NCI-H526 (cell line): ENCODE results near the gene MADCAM1.
"Not testable (repeated sequence)": the region's sequence is repeated elsewhere in the genome, so short reads cannot be mapped to it uniquely, and the experiment has no call there.

ENCODE experiments used
- DNase-seq, 2 experiments: peaks; one replicate each; lab custom pipeline; 2025; lab: John Stamatoyannopoulos, UW

The MADCAM1 gene

DNA sequence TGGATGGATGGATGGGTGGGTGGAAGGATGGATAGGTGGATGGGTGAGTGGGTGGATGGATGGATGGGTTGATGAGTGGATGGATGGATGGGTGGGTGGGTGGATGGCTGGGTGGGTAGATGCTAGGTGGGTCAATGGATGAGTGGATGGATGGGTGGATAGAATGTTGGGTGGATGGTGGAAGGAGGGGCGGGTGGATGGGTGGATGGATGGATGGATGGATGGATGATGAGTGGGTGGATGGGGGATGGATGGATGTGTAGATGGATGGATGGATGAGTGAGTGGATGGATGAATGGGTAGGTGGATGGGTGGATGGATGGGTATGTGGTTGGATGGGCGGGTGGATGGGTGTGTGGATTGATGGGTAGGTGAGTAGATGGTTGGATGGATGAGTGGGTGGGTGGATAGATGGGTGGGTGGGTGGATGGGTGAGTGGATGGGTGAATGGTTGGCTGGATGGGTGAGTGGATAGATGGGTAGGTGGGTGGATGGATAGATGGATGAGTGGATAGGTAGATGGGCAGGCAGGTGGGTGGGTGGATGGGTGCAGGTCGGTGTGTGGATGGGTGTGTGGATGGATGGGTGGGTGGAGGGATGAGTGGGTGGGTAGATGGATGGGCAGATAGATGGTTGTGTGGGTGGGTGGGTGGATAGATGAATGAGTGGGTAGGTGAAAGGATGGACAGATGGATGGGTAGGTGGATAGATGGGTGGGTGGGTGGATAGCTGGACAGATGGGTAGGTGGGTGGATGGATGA is 31.1 kb upstream of the MADCAM1 start:
- no peak for DNase-seq

DNA sequence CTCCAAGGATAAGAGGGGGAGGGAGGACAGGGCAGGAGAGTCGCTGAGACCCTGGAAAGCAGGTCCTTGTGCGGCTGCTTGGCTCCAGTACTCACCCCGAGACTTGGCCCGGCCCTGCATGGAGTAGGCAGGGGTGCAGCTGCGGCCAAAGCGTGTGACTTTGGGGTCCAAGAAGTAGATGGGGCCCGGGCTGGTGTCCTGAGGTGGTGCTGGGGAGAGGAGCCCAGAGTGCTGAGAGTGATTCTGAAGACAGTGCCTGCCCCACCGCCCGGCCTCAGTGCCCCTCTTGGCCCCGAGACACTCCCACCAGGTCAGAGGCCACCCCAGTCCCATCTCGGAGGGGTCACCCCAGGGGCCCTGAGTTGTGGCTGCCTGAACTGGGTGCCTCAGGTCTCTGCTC is 28.7 kb upstream of the MADCAM1 start:
- no peak for DNase-seq

DNA sequence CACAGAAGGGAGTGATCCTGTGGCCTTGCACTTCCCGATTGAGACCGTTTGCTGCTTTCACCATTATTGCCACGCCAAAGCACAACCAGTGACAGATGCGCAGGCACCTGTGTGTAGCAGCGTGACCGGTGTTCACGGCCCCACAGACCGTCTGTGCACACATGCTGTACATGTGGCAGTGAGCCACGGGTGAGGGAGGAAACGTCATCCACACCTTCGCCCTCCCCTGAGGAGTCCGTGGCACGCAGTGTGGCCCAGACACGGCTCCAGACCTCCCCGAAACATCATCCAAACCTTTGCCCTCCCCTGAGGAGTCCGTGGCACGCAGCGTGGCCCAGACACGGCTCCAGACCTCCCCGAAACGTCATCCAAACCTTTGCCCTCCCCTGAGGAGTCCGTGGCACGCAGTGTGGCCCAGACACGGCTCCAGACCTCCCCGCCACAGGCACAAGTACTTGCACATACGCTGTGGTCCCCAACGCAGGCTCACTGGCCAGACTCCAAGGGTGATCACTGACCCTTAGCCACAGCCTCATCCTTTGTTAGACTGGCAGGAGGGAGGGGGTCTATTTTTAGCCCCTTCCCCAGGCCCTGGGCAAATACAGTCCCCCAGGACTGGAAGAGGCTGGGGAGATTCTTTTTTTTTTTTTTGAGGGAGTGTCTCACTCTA is 27.6 kb upstream of the MADCAM1 start:
- DNase-seq: no peak

DNA sequence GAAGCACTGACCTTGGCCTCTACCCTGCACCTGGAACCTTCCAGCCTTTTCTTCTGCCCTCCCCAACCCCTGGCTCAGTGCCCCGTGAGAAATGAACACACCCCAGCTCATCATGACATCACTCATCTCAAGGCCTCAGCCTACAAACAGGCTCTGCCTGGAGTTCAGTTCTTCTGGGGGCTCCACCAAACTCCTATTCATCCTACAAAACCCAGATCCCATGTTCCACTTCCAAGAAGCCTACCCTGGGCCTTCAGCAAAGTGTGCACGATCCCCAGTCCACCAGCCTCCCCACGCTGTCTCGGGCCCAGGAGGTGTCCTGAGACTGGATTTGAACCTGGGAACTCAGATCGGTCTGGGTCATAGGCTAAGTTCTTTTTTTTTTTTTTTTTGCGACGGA is 26.5 kb upstream of the MADCAM1 start:
- no peak for DNase-seq

DNA sequence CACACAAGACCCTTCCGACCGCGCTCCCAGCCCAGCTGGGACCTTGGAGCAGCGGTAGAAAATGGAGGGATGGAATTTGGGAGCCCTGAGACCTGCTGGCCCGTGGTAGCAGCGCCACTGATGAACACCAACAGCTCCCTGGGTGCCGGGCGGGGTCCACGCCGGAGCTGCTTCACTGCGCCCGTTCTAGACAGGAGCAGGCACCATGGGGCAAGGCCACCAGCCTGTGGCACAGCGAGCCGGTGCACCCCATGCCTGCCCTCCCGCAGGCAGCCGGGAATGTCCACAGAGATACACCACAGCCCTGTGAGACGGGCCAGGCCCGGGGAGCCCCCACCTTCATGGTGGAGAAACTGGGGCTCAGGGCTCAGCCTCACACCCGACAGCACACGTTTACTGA is 25.6 kb upstream of the MADCAM1 start:
- DNase-seq: no peak

DNA sequence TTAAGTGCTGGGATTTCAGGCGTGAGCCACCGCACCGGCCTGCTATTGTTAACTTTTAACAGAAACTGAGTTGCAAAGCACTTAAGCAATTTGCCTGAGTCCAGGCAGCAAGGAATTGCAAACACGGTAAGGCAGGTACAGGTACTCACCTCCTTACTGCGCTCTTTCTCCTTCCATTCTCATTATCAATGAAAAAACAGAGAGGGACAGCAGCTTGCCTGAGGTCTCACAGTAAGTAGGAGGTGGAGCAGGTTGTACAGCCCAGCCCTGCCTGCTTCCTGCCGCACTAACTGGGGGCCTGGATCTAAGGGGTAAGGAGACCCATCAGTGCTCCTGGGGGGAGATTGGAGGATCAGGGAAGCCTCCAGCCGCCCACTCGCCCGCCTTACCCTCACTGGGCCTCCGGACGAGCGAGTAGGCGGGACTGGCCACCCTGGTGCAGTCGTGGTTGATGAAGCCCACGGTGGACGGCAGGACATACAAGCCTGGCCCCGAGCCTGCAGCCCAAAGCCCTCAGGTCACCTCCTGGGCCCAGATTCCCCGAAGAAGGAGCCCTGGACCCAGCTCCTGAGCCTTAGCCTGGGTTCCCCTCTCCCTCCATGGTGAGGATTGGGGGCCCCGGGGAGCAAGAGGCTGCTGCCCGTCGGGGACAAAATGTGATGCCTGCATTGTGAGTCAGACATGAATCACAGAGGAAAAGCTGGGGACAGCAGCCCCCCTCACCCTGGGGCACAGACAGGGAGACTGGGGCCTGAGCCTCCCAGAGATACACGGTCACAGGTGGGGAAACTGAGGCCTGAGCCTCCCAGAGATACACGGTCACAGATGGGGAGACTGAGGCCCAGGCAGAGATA is 24.1 kb upstream of the MADCAM1 start:
- no peak for DNase-seq

DNA sequence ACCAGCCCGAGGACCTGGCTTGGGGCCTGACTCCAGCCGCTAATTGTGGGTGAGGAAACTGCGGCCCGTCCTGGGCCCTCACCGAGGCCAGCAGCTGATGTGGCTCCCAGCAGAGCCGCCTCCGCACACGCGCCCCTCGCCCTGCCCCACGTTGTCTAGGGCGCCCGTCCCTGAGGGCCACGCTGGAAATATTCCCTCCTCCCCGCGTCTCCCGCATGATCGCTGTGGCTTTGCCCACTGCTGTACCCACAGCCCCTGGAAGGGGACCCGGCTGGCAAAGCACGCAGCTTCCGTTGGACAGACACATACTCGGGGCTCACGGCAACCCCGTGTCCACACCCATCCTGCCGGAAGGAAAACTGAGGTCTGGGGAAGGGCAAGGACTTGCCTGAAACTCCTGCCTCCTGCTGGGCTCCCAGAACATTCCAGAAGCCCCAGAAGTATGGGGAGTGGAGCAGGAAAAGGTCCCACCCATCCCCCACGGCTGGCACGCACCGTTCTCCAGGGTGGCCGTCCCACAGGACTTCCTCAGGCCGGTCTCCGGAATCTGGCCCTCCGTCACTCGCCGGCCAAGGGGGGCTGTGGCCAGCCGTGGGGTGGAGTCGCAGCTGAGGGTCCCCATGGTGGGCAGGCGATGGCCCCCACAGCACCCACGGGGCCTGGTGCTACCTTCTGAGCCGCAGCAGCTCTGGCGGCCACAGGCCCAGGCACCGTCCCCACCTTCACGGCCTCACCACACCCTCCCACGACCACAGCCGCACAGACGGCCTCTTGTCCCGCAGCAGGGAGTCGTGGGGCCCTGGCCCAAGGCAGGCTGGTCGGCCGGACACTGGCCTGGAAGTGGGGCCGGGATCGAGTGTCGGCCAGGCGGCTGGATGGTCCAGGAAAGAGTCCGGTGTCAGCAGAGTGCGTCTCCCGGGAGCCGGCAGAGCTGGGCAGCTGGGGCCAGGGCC is 21.9 kb upstream of the MADCAM1 start:
- no peak for DNase-seq

DNA sequence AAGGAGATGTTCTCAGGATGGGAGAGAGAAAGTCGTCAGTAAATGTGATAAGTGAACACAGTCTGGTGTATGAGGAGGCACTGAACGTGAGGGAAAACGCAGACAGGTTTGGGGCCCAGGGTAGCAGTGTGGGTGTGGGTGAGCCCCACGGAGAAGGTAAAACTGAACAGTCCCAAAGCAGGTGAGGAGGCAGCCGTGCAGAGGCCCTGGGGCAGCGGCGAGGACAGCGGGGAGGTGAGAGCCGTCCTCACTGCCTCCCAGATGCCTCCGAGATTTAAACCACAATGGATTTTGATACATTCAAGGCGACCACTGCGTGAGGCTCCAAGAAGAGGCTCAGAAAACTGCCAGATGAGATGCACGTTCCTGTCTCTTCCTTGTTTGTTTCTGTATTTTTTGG is 20.9 kb upstream of the MADCAM1 start:
- no peak for DNase-seq

DNA sequence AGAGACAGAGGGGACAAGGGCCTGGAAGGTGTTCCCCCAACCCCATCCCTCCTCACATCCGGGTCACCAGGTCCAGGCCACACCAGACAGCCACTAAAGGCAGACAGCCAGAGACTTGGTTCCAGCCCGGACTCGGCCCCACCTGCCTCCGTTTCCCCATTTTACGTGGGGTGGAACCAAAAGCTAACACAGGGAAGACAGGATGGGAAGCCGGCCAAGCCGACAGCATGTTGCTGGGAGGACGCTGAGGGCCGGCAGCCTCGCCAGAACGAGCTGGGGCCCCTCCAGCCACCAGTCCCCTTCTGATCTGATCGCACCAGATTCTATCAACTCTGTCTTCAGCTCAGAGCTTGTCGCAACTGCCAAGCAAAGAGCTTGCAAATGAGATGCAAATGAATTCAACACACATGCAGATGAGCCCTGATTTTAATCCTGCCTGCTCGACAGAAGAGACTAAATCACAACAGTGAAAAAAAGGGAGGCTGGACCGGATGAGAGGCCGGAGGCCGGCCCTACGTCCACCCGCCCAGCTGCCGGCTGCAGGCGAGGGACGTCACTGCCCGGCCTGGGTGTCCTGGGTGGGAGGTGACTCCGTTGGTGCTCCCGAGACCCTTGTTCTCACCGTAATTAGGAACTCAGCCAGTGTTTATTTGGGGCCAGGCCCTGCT is 17.9 kb upstream of the MADCAM1 start:
- peak; percentile 71 to 88 for DNase-seq

DNA sequence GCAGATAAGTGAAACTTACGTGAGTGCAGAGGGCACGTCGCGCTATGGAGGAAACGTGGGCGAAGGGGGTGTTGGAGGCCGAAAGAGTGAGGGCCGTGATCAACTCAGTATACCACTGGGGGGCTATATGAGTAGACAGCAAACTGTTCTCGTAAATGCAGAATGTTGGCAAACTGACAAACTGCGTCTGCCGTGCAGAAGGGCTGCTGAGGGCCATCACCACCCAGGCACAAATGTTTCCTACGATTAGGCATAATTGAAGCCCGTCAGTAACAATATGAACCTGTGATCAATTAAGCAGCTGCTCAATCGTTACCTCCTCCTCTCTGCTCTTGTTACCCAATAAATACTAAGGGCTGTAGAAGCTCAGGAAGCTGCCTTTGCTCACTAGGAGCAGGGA is 17.3 kb upstream of the MADCAM1 start:
- DNase-seq: no peak

DNA sequence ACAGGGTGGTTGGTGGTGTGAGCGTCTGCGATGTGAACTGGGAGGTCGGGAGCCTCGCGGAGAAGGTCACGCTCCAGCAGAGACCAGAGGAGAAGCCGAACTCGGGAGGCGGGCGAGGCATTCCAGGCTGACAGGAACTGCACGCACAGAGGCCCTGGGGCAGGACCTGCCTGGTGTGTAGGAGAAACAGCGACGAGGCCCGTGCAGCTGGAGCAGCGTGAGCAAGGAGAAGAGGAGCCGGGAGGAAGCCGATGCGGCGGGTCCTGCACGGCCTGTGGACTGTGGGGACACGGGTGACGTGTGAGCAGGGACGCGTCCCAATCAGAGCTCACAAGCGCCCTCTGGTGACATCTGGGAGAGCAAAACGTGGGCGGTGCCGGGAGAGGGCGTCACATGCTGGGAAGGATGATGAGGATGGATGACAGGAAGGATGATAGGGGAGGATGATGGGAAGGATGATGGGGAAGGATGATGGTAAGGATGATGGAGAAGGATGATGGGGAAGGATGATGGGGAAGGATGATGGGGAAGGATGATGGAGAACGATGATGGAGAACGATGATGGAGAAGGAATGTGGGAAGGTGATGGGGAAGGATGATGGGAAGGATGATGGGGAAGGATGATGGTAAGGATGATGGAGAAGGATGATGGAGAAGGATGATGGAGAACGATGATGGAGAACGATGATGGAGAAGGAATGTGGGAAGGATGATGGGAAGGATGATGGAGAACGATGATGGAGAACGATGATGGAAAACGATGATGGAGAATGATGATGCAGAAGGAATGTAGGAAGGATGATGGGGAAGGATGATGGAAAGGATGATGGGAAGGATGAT is 16.1 kb upstream of the MADCAM1 start:
- DNase-seq: peak; percentile 32 to 74

DNA sequence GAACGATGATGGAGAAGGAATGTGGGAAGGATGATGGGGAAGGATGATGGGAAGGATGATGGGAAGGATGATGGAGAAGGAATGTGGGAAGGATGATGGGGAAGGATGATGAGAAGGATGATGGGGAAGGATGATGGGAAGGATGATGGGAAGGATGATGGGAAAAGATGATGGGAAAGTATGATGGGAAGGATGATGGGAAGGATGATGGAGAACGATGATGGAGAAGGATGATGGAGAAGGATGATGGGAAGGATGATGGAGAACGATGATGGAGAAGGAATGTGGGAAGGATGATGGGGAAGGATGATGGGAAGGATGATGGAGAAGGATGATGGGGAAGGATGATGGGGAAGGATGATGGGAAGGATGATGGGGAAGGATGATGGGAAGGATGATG is 15.2 kb upstream of the MADCAM1 start:
- not testable (repeated sequence) for DNase-seq

DNA sequence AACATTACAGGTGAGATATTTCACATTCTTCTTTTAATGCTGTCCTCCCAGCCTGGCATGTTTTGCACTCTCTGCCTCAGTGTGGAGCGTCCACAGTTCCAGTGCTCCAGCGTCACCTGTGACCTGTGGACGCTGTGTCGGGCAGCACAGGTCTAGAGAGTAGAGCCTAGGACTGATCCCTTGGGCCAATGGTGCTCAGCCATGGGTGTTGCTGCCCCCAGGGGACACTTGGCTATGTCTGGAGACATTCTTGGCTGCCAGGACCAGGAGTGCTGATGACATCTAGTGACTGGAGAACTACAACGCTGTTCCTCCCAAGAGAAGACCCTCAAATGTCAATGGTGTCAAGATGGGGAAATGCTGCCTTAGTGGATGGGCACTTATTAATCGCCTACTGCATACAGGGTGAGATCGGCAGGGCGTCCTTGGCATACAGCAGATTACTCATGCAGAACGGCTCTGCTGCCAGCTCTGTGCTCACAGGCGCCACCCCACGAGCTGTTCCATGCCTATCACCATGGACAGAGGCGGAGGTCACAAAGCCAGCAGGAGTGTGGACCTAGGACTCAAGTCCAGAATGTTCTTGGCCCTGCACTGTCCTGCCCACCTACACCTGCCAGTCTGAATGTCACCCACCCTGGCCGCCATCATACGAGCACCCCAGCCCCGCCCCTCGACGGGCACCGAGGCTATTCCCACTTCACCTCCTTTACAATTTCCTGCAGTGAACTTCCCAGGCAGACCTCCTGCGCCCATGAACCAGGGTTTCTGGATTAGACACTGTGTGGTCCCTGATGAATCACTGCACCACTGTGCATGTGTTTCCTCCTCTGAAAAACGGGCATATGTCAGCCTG is 13.9 kb upstream of the MADCAM1 start:
- DNase-seq: no peak

DNA sequence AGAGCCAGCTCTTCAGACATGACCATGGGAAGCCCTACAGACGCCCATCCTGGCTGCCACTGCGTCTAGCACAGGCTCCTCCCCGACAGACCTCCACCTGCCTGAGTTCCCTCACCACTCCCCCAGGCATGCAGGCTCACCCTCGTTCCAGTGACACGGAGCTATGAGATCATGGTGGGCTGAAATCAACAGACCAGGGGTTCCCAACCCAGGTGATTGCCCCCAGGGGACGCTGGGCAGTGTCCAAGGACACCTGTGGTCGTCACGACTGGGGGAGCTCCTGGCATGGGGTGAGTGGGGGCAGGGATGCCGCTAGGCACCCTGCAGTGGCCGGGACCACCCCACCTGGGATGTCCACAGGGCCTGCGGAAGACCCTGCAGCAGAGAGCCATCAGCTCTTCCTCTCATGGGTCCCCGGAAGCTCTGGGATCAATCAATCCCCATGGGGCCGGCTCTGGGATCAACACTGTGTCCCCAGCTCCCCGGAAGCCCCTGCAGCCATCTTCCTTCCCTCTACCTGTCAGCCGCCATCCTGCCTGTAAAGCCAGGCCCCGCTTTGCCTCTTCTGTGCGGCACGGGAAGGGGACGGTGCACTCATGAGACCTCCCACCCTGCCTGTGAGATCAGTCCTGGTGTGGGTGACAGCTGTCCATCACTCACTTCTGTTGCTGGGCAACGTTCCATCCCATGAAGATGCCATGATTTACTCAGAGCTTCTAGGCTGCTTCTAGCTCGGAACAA is 12.8 kb upstream of the MADCAM1 start:
- DNase-seq: no peak

DNA sequence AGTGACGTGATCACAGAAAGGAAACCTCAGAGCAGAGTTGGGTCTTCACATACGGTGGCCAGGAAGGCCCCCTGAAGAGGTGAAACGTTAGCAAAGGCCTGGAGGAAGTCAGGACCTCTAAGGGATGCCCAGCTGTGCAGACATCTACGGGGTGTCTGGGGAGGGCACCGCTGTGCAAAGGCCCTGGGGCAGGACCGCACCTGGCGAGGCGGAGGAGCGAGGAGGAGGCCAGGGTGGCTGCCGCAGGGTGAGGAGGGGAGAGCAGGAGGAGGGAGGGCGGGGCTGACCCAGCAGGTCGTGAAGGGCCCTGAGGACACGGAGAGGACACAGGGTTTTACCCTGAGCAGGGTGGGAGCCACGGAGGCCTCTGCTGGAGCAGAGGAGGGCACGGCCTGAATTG is 11.8 kb upstream of the MADCAM1 start:
- DNase-seq: no peak

DNA sequence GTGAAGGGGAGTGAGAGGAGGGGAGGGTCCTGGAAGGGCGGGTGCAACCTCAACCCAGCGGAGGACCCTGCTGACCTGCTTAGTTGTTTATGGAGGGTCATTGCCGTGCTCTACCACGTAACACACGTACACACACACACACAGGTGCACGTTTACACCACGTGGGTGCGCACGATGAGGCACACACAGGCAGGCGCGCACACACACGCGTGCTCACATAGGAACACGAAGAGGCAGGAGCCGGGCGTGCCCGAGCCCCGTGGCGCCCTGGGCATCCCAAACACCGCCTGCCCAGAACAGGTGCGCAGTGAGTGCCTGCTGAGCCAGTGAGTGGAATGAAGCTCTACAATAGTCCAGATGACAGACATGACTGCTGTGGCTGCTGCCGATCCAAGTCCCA is 11.2 kb upstream of the MADCAM1 start:
- DNase-seq: no peak

DNA sequence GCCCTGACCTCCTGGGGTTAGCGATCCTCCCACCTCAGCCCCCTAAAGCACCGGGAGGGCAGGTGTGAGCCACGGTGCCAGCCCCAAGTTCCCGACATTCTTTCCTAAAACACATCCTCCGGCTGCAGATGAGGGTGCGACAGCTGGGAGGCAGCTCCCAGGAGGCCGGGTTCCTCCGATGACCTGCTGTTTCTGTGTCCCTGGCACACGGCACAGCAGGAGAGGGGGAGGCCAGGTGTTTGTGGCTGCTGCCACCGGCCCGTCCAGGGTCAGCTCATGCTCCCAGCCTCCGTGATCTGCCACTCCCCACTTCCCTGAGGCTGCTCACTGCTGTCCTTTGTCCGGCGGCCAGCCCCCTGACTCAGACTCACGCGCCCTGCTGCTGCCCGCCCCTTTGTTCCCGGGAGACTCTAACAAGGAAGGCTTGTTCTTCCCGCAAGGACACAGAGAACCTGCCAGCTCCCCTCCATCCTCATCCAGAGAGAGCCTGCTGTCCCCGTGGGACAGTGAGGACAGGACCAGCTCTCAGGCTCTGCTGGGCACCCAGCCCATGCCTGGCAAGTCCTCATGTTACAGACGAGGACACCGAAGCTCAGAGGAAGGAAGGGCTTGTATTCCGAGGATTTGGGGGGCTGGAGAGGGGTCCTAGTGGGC is 10.6 kb upstream of the MADCAM1 start:
- no peak for DNase-seq
